ENCODE results near the gene MSH3.
"Not testable (repeated sequence)": the region's sequence is repeated elsewhere in the genome, so short reads cannot be mapped to it uniquely, and the experiment has no call there.

The MSH3 gene

DNA sequence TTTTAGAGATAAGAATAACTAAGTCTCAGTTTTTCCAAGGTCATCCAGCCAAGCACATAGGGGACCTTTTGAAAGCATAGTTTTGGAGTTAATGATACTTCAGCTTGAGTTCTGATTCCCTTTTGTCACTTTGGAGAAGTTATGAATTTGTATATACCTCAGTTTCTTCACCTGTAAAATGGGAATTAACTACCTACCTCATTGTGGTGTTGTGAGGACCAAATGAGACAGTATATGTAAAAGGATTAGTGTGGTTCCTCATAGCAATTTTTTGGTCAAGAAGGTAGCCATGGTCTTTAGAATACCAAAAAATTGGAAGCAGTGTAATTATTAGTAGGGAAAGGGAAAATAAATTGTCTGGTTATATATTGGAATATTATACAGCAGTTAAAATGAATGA is 98.0 kb downstream of the MSH3 start:
- DNase-seq (ENCODE audit: low read depth in 2 of 2, low spot score in 1 of 2) = no peak

DNA sequence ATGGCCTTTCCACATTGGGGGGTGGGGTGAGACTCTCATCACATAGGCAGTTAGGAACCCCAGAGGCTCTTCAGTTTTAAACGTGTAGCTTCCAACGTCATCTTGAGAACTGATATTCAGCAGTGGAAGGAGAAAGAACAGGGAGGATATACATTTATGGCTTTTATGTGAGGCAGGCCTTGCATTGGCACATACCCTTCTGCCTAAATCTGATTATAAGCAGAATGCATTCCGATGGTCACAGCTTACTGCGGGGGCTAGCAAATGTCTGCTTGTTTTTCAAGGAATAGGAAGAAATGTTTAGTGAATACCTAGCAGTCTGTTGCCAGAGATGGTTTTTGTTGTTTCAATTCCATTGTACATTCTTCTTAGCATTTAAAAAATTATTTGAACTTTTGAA is 99.3 kb downstream of the MSH3 start:
- DNase-seq (ENCODE audit: low read depth in 2 of 2, low spot score in 1 of 2) = no peak

DNA sequence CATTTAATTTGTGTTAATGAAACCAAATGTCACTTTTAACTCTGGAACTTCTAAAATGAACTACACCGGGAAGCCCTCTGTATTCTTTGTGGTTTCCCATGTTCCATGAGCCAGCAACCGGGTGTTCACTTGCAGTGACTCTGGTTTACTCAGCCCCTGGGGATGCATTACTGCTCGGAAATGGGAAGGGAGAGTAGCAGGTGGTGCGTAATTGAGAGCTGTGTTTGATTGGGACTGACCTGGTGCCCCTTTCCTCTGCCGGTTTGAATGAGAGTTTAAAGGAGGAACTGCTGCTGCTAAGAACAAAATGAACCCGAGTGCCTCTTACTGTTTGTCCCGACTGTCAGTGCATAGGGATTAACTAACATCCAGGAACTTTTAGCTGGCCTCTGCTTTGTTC is 100.4 kb downstream of the MSH3 start:
- no peak for DNase-seq (ENCODE audit: low read depth in 2 of 2, low spot score in 1 of 2)

DNA sequence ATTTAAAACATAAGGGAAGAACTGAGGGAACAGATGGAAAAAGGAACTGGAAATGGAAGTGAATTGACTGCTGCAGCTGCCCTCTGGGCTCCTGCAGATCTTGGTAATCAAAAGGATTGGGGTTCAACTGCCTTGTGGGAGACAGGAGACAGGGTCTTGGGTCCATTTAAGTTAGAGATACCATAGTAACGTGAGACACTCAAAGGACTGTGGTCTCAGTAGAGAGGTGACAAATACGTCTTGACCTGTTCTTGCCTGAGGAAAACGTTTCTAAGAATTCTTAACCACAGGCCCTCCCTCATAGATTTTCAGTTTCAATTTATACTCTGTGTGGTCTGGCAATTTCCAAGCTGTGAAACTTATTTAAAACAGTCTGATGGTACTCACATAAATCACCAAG is 101.2 kb downstream of the MSH3 start:
- no peak for DNase-seq (ENCODE audit: low read depth in 2 of 2, low spot score in 1 of 2)

DNA sequence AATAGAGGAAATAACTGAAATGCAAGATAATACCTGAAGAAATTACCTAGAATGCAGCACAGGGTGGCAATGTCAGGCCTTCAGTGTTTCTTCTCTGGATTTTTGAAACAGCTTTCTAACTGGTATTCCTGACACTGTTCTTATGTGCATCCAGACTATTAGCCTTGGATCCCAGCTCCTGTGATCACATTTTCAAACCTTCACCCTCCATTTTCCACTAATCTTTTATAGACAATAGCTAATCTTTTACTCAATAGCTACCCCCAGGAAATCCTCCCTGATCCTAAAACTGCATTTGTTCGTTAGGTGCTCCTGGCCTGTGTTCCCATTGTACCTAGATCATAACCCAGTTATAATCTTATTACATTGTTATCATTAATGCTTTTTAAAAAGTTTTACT is 101.8 kb downstream of the MSH3 start:
- DNase-seq (ENCODE audit: low read depth in 2 of 2, low spot score in 1 of 2) = no peak

DNA sequence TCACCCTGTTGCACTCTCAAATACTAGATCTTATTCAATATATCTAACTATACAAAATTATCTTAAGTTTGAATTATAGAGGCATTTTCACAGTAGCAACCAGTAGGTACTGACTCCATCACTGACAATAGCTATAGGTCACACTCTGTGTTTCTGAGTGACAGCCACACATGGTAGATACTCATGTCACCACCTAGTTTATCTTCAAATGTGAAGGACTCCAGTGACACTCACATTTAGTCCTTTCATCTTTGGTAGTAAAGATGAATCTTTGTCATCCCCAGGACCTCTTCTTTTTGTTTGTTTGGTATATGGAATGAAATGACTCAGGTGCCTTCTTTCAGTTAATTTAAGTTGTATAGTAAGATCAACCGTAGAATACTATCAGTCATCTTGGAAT is 102.8 kb downstream of the MSH3 start:
- no peak for DNase-seq (ENCODE audit: low read depth in 2 of 2, low spot score in 1 of 2)

DNA sequence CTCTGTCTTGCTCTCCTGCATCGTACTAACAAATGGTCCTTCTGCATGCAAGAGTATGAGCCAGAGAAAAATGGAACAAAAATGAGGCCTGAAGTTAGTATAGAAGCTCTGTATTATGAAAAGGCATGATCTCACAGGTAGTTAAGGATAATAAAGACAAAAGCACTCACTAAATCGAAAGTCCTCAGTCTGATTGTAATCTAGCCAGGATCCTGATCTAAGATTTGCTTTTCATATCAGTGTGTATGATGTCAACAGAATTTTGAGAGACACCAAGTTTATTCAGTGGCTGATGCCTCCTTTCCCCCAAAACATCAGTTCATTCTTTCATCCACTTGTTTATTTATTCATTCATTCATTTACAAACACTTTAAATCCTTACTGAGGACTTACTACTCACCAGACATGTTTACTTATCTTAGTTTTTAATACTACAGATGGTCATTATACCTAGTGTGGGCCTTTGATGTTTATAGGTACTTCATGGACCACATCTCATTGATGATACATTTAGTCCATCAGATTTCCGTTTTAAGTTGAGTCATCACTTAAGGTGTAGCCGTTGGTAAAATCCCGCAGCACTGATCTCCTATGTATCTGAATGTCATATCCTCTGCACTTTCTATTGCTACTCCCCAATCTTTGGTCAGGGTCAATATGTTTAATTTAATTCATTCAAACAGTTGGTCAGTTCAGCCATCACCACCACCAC is 105.6 kb downstream of the MSH3 start:
- no peak for DNase-seq (ENCODE audit: low read depth in 2 of 2, low spot score in 1 of 2)

DNA sequence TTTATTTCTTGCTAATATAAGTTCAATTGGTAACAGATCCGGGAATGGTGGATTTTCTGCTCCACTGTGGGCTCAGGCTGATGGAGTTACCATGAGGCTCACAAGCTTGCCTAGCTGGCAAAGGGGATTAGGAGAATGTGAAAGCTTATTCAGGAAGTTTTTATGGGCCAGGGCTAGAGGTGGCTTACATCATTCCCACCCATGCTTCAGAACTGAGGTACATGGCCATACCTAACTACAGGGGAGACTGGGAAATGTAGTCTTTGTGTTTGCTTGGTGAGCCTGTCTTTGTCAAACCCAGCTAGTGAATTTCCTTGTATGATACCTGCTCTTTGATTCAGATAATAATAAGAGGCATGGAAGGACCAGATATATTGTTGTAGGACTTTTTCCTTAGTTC is 106.2 kb downstream of the MSH3 start:
- DNase-seq (ENCODE audit: low read depth in 2 of 2, low spot score in 1 of 2) = no peak

DNA sequence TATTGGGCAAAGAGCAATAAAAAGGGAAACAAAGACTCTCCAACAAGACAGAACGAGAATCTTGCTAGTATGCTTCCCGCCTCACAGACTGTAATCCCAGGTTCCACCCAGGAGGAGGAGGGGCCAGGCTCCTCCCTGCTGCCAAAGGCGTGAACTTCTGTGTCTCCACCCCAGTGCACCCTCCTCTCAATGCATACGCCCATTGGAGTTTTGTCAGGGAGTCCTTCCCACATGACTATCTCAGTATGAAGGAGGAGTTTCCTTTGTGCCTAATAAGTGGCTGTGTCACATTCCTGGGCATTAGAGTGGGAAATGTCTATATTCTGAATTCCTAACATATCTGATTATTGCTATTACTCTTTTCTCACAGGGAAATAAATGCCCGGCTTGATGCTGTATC is 106.7 kb downstream of the MSH3 start:
- no peak for DNase-seq (ENCODE audit: low read depth in 2 of 2, low spot score in 1 of 2)

DNA sequence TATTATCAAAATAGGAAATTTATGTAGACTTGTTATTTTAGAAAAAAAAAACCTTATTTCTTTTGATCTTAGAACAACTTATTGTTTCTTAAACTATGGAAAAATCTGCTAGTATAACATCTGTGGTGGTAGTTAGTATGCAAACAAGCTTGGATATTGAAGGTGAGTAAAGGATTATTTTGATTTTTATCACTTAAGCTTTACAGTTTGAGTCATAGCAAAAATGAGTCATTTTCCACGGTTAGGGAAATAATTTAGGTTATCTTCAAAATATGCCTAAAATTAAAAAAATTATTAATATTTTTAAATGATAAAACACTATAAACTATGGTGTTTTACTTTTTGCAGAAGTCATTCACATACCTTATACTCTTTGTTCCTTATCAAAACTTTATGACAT is 107.5 kb downstream of the MSH3 start:
- DNase-seq (ENCODE audit: low read depth in 2 of 2, low spot score in 1 of 2) = no peak

DNA sequence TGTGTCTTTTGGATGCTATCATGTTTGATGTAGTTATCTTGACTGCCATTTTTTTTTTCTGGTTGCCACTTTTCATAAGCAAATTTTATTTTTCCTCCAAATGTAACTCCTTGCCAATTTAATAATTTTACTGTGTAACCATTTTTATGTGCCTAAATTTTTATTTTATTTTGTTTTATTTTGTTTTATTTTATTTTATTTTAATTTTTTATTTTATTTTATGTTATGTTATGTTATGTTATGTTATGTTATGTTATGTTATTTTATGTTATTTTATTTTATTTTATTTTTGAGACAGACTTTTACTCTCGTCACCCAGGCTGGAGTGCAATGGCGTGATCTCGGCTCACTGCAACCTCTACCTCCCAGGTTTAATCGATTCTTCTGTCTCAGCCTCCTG is 108.1 kb downstream of the MSH3 start:
- no peak for DNase-seq (ENCODE audit: low read depth in 2 of 2, low spot score in 1 of 2)

DNA sequence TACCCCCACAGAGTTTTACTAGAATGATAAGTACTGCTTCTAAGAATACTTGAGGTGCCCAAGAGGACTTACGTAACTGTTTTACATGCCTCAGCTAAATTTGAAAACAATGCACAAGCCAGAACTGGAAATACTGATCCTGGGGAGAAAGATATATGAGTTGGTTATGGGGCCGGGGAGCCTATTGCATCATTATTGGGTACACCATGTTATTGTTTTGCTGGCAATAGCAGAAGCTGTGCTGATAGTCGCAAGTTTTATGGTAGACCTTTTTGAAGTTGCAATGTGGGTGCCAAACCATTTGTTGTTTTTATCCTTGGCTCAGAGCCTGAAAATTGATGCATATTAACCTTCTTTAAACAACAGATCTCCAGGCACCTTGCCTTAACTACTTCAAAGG is 108.8 kb downstream of the MSH3 start:
- DNase-seq (ENCODE audit: low read depth in 2 of 2, low spot score in 1 of 2) = no peak

DNA sequence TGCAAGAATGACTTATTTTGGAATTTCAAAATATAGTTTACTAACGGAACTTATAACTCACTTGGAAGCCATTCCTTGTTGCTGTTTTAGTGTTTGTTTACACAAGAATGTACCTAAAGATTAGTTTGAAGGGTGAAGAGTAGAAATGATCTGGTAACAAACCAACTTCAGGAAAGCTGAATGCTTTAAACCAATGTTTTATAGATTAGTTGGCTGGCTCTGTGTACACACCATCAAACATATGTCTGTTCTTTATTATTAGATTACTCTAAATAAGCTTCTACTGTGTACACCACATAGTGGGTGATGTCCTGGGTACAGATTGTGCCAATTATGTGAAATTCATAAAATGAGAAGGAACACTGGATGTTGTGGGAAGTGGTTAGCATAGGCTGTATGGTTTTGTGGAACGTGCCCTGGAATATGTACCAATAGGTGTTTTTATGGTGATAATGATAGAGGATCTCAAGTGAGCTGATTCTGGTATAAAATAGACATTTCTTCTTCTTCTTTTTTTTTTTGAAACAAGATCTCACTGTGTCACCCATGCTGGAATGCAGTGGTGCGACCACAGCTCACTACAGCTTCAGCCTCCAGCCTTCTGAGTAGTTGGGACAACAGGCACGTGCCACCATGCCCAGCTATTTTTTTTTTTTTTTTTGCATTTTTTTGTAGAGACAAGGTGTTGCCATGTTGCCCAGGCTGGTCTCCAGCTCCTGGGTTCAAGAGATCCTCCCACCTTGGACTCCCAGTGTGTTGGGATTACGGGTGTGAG is 109.6 kb downstream of the MSH3 start:
- no peak for DNase-seq (ENCODE audit: low read depth in 2 of 2, low spot score in 1 of 2)

DNA sequence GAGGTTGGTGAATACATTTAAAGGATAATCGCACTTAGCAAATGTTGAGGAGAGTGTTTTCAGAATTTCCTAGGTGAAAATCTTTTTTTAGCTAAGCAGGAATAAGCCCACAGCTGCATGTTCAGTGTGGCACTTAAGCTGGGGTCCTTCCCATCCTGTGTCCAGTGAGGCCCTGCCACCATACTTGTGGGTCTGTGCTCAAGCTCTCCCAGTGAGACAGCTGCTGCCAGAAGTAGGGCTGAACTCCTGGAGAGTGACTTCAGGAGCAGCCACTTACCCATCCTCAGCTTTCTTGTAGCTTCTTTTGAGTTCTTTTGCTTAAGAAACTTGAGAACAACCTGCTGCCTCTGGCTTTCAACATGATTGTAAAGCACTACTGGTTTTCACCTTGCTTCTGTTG is 110.3 kb downstream of the MSH3 start:
- DNase-seq (ENCODE audit: low read depth in 2 of 2, low spot score in 1 of 2) = no peak

DNA sequence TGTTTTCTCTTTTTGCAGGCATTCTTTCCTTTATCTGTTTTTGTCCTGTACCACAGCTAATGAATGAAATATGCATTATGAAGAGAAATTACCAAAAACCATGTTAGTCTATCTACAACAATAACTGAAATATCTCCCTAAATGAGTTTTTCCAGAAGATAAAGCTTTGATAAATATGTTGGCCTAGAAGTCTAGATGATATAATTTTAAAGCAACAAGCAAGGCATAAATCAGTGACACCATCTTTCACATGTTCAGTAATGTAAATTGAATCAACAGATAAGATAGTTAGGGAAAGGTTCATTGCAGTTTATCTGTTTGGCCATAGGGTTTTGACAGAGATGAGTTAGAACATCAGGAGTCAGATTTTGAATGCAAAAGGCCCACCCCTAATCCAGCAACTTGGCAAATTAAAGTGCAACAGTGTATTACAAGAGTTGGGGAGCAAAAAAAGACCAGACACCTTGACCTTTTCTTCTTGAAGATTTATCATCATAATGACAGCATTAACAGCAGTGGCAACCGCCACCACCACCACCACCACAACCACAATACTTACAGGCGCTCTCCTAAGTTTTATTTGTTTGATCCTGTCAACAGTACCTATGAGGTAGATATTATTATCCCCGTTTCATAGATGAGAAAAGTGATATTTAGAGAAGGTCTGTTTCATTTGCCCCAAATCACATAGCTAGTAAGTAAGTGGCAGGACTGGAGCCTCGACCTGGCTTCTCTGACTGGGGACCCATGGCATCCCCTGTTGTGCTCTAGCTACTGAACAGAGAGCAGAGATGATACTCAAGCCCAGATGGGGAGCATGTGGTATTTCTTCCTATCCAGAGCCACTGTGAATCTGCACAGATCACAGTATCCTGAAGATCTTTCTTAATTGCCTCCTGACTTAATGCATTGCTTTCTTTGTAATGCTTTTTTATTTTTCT is 123.2 kb downstream of the MSH3 start:
- DNase-seq (ENCODE audit: low read depth in 2 of 2, low spot score in 1 of 2) = no peak

DNA sequence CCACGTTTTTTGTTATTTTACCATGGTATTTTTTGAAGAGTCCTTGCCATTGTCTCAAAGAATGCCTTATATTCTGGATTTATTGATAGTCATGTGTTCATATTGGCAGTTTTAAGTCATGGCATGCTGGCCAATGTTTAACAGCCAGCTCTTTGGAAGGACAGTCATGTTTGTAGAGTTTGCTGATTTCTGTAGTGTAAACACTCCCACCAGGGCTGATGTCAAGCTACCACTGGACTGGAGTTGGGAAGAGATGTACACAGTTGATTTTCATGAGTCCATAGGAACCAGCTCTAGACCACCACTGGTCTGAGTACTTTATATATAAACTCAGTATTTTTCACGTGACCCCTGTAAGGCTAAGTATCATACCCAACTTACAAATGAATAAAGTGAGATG is 125.6 kb downstream of the MSH3 start:
- DNase-seq (ENCODE audit: low read depth in 2 of 2, low spot score in 1 of 2) = no peak

DNA sequence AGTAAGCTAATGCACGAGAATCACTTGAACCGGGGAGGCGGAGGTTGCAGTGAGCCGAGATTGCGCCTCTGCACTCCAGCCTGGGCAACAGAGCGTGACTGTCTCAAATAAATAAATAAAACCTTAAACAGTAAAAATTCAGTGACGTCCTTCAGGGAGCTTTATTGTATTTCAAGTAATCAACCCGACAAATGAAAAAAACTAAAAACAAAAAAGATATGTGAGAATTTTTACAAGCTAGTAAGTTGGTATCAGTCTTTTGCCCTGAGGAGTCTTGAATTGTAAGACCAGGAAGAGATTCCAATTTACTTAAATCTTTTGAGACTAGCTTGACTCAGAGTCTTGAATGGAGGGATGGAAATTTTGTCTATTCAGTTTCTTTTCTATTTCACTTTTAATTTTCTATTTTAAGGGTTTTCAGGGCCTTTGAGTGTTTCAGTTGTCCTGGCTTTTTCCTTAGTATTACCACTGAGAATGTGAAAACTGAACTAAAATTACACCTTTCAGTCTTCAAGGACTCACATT is 126.4 kb downstream of the MSH3 start:
- no peak for DNase-seq (ENCODE audit: low read depth in 2 of 2, low spot score in 1 of 2)

DNA sequence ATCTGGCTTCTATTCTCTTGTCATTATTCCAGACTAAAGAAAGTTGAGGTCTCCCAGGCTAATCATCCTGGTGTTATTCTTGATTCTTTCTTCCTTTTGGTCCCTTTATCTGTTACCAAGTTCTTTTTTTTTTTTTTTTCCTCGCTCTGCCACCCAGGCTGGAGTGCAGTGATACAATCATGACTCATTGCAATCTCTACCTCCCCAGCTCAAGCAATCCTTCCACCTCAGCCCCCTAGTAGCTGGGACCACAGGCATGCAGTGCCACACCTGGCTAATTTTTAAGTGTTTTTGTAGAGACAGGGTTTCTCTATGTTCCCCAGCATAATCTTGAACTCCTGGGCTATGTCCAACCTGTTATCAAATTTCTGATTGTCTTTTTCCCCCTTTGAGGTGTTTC is 126.9 kb downstream of the MSH3 start:
- no peak for DNase-seq (ENCODE audit: low read depth in 2 of 2, low spot score in 1 of 2)

DNA sequence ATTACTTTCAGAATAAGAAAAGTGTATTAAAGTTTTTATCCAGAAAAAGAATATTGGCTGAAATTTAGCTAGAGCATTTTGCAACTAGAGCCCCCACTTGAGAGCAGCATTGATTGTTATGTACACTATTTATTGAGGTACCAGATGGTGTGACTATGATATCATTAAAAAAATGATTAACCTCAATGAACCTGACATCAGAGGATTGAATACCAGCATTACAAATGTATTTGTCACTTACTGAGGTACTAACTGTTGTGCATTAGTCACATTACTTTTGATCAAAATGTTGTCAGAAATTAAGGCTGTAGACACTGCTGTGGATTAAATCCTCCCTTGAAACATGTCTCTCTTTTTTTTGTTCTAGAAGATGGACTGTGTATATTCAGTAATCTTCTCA is 128.2 kb downstream of the MSH3 start:
- DNase-seq (ENCODE audit: low read depth in 2 of 2, low spot score in 1 of 2) = no peak

DNA sequence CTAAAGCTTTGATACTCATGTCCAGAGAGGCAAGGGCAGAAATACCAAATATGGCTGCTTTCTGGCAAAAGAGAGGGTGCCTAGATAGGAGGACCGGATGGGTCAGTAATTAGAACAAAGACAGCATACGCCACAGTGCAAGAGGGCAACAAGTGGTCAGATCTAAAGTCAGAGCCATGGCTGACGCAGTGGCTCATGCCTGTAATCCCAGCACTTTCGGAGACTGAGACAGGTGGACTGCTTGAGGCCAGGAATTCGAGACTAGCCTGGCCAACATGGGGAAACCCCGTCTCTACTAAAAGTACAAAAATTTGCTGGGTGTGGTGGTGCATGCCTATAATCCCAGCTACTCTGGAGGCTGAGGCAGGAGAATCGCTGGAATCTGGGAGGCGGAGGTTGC is 129.3 kb downstream of the MSH3 start:
- not testable (repeated sequence) for DNase-seq (ENCODE audit: low read depth in 2 of 2, low spot score in 1 of 2)

DNA sequence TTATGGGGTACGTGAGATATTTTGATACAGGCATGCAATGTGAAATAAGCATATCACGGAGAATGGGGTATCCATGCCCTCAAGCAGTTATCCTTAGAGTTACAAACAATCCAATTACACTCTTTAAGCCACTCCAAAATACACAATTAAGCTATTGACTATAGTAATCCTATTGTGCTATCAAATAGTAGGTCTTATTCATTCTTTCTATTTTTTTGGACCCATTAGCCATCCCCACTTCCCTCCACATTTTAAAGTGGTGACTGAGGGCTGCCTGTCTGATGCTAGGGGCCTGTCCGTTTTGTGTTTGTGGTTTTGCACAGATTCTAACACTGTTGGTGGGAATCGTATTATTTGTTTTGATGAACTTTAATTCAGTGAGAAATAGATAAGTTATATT is 130.0 kb downstream of the MSH3 start:
- DNase-seq (ENCODE audit: low read depth in 2 of 2, low spot score in 1 of 2) = no peak

Data from stimulated activated CD8-positive, alpha-beta memory T cell treated with anti-CD3 and anti-CD28 coated beads, Interleukin-4, amount 100 ng/mL, for 4 hours (primary cell).